Fibroblast of villous mesenchyme (primary cell): ENCODE measurements around the gene COL11A1. TPM values are rescaled to one million over a fixed set of nuclear protein-coding genes. Genes with fewer than 3 reads are reported as not detected.
A peak's percentile ranks its signal among the peaks of the same experiment; 100 is the strongest.

Source experiments
- DNase-seq: peaks from one replicate; pipeline ENCODE4 v3.0.0-alpha.2; 2010; ENCODE audit warnings: low read depth
- H3K4me3 ChIP-seq: 2 replicates; pipeline ENCODE4 v1.5.1; 2011; ENCODE audit warnings: low read depth, mild to moderate bottlenecking, low read length
- CTCF ChIP-seq: IDR thresholded peaks from 2 replicates; pipeline ENCODE4 v1.5.1; 2012; ENCODE audit warnings: low read depth, mild to moderate bottlenecking, low read length; ENCODE audit not compliant: insufficient read depth
- total RNA-seq: library from RNA; depleted of rRNA; stranded (reverse); fragments of >200 nt; gene quantifications from 2 replicates; pipeline ENCODE4 v1.2.3, GENCODE V29; 2012

The COL11A1 gene
- total RNA-seq, 1 donor, result 18.6 TPM

GRCh38 chr1:102872526-102872925, 235.8 kb downstream of the COL11A1 start:
- no peak for TF ChIP-seq CTCF
- H3K4me3 ChIP-seq, result no peak overlapping the region
- no peak for DNase-seq

- no peak overlapping the region for H3K4me3 ChIP-seq
- TF ChIP-seq CTCF, result no peak
- DNase-seq, result no peak
Measured at GRCh38 chr1:102872097-102872496, 236.2 kb downstream of the COL11A1 start.

GRCh38 chr1:102863704-102864103, 244.6 kb downstream of the COL11A1 start:
- TF ChIP-seq CTCF, result no peak
- H3K4me3 ChIP-seq, result no peak overlapping the region
- no peak for DNase-seq

- DNase-seq, result peak; percentile 34
- no peak for TF ChIP-seq CTCF
- no peak overlapping the region for H3K4me3 ChIP-seq
Measured at GRCh38 chr1:102861247-102861646, 247.1 kb downstream of the COL11A1 start.

GRCh38 chr1:102858695-102859094, 249.6 kb downstream of the COL11A1 start:
- no peak for TF ChIP-seq CTCF
- peak; percentile 96 for DNase-seq
- no peak overlapping the region for H3K4me3 ChIP-seq

GRCh38 chr1:102857251-102857650, 251.1 kb downstream of the COL11A1 start:
- DNase-seq, result no peak
- TF ChIP-seq CTCF, result no peak

GRCh38 chr1:102853701-102854187, 254.6 kb downstream of the COL11A1 start:
- DNase-seq, result no peak
- TF ChIP-seq CTCF, result no peak
- H3K4me3 ChIP-seq, result no peak overlapping the region

More at GRCh38 chr1:102857251-102857650, 251.1 kb downstream of the COL11A1 start:
- H3K4me3 ChIP-seq, result no peak overlapping the region
